Loucy (cell line): ENCODE data around the gene ADGRG7.

Source experiments
- EZH2phosphoT487 ChIP-seq: fragments of 200-600 bp; IDR thresholded peaks from 2 replicates; pipeline ENCODE4 v1.6.1; 2018; ENCODE audit warnings: antibody characterized with exemption, mild to moderate bottlenecking, moderate library complexity, borderline replicate concordance
- TF ChIP-seq, protein P1 (sequence below): fragments of 200-600 bp; sonication (generic); conservative IDR thresholded peaks from 2 replicates; pipeline ENCODE4 v1.5.1; 2014; ENCODE audit warnings: mild to moderate bottlenecking, antibody characterized with exemption, low read length

GRCh38 chr3:100682854-100683760 is 73.7 kb downstream of the ADGRG7 start:
- TF ChIP-seq, protein P1, sequence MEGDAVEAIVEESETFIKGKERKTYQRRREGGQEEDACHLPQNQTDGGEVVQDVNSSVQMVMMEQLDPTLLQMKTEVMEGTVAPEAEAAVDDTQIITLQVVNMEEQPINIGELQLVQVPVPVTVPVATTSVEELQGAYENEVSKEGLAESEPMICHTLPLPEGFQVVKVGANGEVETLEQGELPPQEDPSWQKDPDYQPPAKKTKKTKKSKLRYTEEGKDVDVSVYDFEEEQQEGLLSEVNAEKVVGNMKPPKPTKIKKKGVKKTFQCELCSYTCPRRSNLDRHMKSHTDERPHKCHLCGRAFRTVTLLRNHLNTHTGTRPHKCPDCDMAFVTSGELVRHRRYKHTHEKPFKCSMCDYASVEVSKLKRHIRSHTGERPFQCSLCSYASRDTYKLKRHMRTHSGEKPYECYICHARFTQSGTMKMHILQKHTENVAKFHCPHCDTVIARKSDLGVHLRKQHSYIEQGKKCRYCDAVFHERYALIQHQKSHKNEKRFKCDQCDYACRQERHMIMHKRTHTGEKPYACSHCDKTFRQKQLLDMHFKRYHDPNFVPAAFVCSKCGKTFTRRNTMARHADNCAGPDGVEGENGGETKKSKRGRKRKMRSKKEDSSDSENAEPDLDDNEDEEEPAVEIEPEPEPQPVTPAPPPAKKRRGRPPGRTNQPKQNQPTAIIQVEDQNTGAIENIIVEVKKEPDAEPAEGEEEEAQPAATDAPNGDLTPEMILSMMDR: no peak
- TF ChIP-seq EZH2phosphoT487: no peak
